ENCODE results near the gene APOL4.
"Not testable (repeated sequence)": the region's sequence is repeated elsewhere in the genome, so short reads cannot be mapped to it uniquely, and the experiment has no call there.

The APOL4 gene

GRCh38 chr22:36152821-36153220, 48.8 kb downstream of the APOL4 start:
- not testable (repeated sequence) for DNase-seq

DNA sequence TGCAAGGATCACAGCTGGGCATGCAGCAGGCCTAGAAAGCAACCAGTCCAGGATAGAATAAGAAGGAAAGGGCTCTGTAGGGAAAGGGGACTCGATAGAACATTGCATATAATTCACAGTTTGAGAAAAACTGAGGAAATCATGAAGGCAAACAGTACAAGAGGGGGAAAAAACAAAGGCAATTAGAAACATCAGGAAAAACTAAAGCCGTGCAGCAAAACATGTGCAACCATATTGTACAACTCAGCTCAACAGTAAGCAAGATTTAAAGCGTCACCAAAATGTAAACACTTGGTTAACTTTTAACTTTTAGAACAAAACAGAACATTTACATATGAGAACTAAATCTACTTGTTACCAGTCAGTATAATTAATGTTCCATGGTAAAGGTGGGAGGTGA, 49.5 kb downstream of the APOL4 start:
- no peak for DNase-seq

DNA sequence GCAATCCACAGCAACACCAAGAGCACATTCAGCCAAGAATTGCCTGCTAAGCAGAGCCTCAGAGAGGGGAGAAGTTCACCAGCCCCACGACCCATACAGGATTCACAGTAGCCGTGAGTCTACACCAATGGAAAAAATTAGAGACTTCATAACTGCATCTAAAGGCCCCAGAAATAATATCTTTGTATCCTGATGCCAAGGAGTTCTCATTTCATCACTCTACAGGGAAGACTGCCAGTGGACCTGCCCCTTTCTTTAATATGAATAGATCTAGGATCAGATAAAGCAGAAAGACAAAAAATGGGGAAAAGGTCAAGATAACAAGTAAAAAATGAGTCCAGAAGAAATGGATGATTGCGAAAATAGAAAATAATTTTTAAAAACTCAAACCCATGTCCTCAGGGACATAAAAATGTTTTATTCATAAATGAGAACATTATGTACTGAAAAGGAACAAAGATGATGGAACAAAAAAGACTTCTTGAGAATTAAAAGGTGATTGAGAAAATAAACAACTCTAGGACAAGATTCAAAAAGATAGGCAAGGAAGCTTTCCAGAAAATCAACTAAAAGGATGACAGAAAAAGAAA, 50.5 kb downstream of the APOL4 start:
- no peak for DNase-seq

- DNase-seq, result peak; percentile 76 to 86
Observed at GRCh38 chr22:36149441-36149840, 52.2 kb downstream of the APOL4 start.

DNA sequence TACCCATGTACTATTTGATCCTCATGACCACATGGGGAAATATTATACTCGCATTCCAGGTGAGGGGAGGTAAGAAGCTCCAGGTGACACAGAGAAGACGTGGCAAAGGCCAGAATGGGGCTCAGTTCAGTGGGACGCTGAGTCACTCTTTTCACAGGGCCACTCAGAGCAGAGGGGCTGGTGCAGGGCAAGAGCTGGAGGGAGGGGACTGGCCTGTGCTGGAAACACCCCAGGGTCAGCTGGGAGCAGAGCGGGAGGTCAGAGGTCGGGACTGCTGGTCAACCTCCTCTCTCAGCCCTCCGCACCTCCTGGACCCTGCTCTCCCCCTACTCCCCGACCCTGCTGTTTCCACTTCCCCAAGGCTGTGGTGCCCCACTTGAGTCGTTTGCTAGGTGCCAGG, 53.2 kb downstream of the APOL4 start:
- no peak for DNase-seq

GRCh38 chr22:36147196-36147791, 54.3 kb downstream of the APOL4 start:
- no peak for DNase-seq

DNA sequence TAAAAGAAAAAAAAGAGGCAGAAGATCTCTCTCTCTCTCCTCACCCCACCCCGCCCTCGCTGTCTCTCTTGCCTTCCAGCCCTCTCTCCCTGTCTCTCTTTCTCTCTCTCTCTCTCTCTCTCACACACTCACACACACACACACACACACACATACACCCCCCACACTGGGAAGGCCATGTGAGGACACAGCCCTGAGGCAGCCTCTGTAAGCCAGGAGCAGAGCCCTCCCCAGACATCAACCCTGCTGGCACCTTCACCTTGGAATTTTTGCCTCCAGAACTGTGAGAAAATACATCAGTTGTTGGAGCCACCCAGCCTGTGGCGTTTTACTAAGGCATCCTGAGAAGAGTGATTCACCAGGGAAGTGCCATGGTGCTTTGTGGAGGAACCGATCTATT, 55.7 kb downstream of the APOL4 start:
- no peak for DNase-seq

- peak; percentile 66 to 73 for DNase-seq
Observed at GRCh38 chr22:36144886-36145541, 56.6 kb downstream of the APOL4 start.

DNA sequence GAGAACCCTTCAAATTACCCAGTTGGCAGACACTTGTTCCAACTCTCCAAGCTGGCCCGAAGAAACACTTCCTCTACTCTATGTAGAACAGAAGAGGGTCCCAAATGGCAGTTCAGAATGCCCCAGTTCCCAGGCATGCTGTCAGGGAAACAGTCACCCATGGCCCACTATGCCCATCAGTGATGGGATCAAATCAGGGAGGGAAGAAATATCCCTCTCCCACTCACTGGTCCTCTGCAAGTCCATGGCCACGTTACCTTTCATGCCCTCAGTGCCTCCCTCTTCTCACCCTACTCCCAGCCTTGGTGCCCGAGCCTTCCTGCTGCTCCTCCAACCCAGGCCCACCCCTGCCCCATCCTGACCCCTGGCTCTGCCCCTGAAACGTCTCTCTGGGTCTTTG, 57.7 kb downstream of the APOL4 start:
- DNase-seq, result no peak

DNA sequence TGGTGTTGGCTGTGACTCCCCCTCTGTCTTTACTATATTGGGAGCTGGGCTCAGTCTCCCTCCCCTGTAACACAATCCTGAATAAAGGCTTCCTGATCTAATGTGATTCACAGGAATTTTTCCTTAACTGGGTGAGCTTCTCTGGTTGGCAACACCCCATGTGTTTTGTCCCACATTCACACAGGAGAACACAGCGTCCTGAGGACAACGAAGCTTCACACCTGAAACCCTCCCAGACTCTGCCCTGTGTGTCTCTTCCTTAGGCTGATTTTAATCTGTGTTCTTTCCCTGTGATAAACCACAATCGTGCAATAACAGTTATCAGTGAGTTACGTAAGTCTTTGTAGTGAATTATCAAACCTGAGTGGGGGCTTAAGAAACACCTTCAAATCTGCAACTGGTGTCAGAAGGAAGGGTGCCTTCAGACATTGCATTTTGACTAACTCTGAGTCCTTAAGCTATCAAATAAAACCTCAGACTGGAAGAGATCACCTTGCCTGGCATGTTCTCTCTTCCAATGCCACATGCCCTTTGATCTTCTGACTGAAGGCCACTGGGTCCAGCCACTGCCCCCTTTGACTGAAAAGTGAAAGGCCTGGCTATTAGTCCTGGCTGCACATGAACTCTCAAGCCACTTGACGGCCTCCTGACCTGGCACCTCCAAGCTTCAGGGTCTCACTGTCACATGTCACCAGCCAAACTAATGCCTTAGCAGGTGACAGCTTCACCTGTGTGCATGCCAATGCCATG, 58.4 kb downstream of the APOL4 start:
- no peak for DNase-seq

- DNase-seq, result no peak
Observed at GRCh38 chr22:36141481-36141880, 60.1 kb downstream of the APOL4 start.
